T-helper 2 cell treated with Interferon-gamma antibody and Interleukin-4, amounts not matched to agents 5 μg/mL and 100 μg/mL, for 36 hours (primary cell): ENCODE data around the gene NOD2.

Experiments
- DNase-seq: peaks from one replicate; pipeline ENCODE4 v3.0.0; 2021; ENCODE audit warnings: low spot score
- H3K27ac Mint-ChIP-seq: one replicate; pipeline ENCODE4 v1.8.0; 2021; ENCODE audit warnings: mild to moderate bottlenecking, mixed read lengths
- H3K27me3 Mint-ChIP-seq: one replicate; pipeline ENCODE4 v1.8.0; 2021; ENCODE audit warnings: low read depth, mixed read lengths
- H3K36me3 Mint-ChIP-seq: one replicate; pipeline ENCODE4 v1.8.0; 2021; ENCODE audit warnings: low read depth, mixed read lengths
- H3K4me1 Mint-ChIP-seq: one replicate; pipeline ENCODE4 v1.8.0; 2021; ENCODE audit warnings: low read depth, mixed read lengths
- H3K4me3 Mint-ChIP-seq: one replicate; pipeline ENCODE4 v1.8.0; 2022; ENCODE audit warnings: mild to moderate bottlenecking, moderate library complexity, mixed read lengths
- H3K9me3 Mint-ChIP-seq: one replicate; pipeline ENCODE4 v1.8.0; 2021; ENCODE audit warnings: mixed read lengths

Gene NOD2

DNA sequence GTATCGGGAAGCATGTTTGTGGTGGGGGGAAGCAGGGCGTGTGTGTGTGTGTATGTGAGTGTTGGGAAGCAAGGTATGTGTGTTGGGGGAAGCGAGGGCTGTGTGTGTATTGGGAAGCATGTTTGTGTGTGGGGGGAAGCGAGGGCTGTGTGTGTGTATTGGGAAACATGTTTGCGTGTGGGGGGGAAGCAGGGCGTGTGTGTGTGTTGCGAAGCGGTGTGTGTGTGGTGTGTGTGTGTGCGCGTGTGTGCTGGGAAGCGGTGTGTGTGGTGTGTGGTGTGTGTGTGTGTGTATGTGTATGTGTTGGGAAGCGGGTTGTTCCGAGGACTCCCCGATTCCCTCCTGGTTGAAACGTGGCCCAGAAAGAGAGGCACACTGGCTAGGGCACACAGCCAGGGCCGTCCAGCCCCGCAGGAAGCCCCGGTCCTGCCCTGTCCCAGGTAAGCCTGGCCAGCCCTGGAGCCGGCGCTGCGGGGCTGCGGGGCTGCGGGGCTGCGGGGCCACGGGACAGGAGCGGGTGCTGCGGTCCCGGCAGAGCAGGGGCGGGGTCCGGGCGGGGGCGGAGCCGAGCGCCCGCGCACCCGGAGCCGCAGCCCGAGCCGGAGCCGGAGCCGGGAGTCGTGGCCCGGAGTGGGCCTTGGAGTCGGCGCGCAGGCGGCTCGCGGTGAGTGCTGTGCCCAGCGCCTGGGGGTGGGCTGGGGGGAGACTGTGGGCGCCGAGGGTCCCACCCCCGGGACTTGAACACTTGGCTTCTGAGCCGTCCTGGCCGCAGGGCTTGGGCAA lies at the start of gene NOD2:
NOD2 (plus strand) TSS at position 608 of the 783 bp plus-strand sequence. CDS start 5,890 bp downstream, outside the sequence.
- Mint-ChIP-seq H3K9me3 (no peaks in the 10 kb centered on the region), H3K4me3 (peak within 1 kb of the TSS; percentile 81), H3K27me3 (peaks cover 4% of the 10 kb centered on the region), H3K27ac (peak within 1 kb of the TSS; percentile 73), H3K4me1 (peaks cover 47% of the 10 kb centered on the region), H3K36me3 (no peaks in the 10 kb centered on the region)
- no peak for DNase-seq

DNA sequence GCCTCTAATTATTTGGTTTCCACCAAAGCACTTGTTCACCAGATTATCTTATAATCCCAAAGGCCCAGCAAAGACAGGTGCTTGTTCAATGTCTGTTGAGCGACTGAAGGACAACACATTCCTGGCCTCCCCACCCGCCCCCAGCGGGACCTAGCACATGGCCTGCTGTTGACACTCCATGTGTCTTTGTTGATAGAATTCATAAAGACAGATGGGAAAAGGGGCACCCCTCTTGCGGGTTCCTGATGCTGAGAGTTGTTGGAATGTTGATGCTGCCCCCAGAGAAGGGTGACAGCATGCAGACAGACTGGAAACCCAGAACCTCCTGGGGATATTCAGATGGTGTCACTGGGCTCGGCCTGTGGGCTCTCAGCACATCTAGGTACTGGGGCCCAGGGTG lies 49.2 kb upstream of the NOD2 start:
- no peaks in the 10 kb centered on the region for H3K27me3 Mint-ChIP-seq
- no peak for DNase-seq
- H3K4me1 Mint-ChIP-seq: peaks cover 3% of the 10 kb centered on the region
- H3K9me3 Mint-ChIP-seq: no peaks in the 10 kb centered on the region
- H3K27ac Mint-ChIP-seq: no peak overlapping the region
- H3K4me3 Mint-ChIP-seq: no peak overlapping the region
- H3K36me3 Mint-ChIP-seq: no peaks in the 10 kb centered on the region

DNA sequence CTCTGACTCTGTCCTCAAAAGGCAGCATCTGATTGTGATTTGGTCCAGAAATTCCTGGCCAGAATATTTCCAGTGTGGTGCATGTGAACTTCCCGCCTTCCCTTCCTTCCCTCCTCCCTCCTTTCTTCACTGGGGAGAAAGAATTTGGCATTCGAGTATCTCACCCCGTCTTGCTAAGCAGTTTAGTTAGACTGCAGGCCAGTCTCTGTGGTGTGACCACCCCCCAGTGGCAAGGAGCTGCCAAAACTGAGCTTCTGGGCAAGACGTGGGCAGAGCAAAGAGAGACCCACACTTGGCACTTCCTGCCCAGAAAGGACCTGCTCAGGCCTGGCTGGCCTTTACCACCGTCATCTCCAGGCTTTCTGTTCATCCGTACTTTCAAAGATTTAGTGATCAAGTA lies 48.7 kb upstream of the NOD2 start:
- Mint-ChIP-seq H3K4me1 (peaks cover 1% of the 10 kb centered on the region), H3K9me3 (no peaks in the 10 kb centered on the region), H3K36me3 (no peaks in the 10 kb centered on the region), H3K4me3 (no peak overlapping the region), H3K27ac (no peak overlapping the region), H3K27me3 (no peaks in the 10 kb centered on the region)
- no peak for DNase-seq

DNA sequence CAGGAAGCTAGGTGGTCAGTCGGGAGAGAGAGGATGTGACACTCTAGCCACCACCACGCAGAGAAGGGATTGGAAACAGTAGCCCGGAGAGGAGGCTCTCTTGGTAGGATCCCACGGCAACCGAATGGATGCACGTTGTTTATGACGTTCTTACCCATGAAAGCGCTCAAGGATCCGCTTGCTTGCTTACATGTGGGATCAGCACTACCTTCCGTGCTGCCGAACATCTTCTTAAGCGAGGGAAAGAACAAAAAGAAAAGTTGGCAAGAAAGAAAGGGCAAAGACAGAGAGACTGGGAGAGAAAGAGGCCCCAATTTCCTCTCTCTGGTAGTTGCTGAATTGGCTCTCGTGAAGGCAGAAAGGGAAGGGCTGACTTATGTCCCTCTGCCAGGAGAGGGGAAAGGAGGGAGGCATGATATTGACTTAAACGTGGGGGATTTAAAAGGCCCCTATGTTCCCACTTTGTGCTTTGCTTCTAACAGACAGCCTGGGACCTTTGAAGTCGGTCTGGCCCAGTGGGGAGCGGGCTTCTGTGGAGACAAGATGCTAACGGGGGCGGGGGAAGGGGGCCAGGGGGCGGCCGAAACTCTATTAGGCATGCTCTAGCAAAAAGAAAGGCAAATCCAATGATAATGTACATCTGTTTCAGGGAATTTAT lies 47.7 kb upstream of the NOD2 start:
- Mint-ChIP-seq H3K9me3 (no peaks in the 10 kb centered on the region), H3K4me3 (no peak overlapping the region), H3K27me3 (no peaks in the 10 kb centered on the region), H3K4me1 (peaks cover 1% of the 10 kb centered on the region), H3K36me3 (no peaks in the 10 kb centered on the region), H3K27ac (no peak overlapping the region)
- no peak for DNase-seq

DNA sequence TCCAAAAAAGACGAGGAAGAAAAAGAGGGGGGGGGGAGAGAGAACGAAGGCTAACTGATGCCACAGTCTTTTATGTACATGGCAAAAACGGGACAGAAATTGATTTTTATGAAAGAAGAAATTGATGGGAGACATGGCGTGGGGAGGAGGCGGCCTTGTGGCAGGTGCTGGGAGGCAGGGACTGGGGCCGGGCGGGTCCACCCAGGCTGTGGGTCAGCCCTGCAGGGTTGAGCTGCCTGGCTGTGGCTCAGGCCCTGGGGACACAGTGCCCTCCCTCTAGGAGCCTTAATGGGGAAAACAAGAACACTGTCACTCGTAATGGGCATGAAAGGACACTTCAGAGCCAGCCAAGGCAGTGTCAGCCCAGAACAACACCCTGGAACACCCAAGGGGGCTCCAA lies 47.1 kb upstream of the NOD2 start:
- Mint-ChIP-seq H3K4me3 (no peak overlapping the region), H3K27me3 (no peaks in the 10 kb centered on the region), H3K27ac (no peak overlapping the region), H3K36me3 (no peaks in the 10 kb centered on the region), H3K4me1 (peaks cover 1% of the 10 kb centered on the region), H3K9me3 (no peaks in the 10 kb centered on the region)
- DNase-seq: no peak

DNA sequence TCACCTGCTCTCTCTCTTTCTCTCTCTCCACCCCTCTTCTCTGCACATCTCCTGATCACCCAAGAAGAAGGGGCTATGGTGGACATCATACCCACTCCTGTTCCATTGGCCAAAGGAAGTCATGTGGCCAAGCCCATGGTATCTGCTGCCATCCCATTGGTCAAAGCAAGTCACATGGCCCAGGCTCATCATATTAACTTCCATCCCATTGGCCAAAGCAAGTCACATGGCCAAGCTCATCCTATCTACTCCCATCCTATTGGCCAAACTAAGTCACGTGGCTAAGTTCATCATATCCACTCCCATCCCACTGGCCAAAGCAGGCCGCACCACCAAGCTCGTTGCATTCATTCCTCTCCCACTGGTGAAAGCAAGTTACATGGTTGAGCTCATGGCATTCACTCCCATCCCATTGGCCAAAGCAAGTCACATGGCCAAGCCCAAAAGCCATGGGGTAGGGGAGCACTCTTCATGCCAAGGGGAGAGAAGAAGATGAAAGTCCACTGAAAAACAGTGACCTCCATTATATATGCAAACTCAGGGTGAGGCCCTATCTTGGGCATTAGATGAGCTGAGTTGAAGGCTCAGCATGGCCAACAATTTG lies 41.5 kb upstream of the NOD2 start:
- H3K4me3 Mint-ChIP-seq: no peak overlapping the region
- no peaks in the 10 kb centered on the region for H3K27me3 Mint-ChIP-seq
- H3K27ac Mint-ChIP-seq: no peak overlapping the region
- no peak for DNase-seq
- no peaks in the 10 kb centered on the region for H3K36me3 Mint-ChIP-seq
- H3K9me3 Mint-ChIP-seq: peaks cover 5% of the 10 kb centered on the region
- no peaks in the 10 kb centered on the region for H3K4me1 Mint-ChIP-seq

DNA sequence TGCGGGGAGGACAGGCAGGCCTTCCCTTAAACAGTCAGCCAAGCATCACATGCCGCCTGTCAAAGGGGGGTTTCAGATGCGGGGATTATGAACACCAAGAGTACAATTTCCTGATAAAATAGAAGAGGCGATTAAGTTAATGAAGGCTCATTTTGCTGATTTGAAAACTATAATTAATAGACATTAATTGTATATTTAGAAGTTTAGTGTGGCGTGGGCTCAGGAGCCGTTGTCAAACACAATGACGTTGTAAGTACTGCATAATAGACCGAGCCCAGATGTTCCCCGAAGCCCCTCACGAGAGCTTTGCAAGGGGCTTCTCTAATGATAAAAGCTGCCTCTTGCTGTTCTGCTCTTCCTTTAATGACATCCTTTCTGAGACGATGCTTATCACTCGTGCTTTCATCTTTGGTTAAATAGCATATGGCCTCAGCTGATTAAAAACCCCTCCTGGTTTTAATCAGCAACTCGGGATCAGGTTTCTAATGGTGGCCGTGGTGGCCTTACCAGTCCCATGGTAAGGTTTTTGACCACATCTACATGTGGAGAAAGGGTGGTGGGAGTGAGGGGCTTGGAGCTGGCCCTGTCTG lies 40.5 kb upstream of the NOD2 start:
- no peak overlapping the region for H3K4me3 Mint-ChIP-seq
- no peak overlapping the region for H3K27ac Mint-ChIP-seq
- DNase-seq: no peak
- H3K36me3 Mint-ChIP-seq: no peaks in the 10 kb centered on the region
- H3K4me1 Mint-ChIP-seq: no peaks in the 10 kb centered on the region
- H3K27me3 Mint-ChIP-seq: no peaks in the 10 kb centered on the region
- H3K9me3 Mint-ChIP-seq: peaks cover 5% of the 10 kb centered on the region

DNA sequence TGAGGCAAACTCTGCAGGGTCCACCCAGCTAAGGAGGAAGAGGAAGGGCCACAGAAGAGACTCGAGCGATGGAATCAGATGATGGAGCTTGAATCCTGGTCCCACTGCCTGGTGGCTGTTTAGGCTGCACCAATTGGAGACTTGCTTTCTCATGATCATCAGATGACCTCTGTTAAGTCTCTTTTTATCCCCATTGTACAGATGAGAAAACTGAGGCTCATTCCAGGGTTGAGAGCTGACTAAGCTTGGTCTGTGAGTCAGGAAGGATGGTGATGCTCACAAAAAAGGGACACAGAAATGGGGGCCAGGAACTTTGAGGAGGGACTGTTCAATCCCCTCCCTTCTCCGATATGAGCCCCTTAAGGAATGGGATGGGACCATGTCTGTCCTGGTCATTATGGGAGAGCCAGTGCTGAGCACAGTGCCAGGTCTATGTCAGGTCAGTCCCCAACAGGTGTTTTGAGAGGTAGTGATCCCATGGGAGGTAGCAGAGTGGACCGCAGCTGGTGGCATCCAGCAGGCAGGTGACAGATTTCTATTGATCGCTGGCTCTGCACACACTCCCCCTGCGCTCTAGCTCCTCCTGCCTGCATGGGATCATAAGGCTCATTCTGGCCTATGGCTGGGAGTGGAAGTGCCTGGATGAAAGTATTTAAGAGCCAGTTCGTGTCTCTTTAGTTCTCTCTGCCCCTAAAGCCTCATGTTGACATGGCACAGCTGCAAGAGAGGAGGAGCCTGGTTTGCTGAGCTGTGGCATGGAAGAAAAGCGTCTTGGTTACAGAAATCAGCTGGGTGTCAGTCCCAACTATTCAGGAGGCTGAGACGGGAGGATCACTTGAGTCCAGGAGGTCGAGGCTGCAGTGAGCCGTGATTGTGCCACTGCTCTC lies 39.5 kb upstream of the NOD2 start:
- Mint-ChIP-seq H3K36me3 (no peaks in the 10 kb centered on the region), H3K9me3 (peaks cover 5% of the 10 kb centered on the region), H3K27ac (no peak overlapping the region), H3K27me3 (no peaks in the 10 kb centered on the region), H3K4me3 (no peak overlapping the region), H3K4me1 (no peaks in the 10 kb centered on the region)
- DNase-seq: no peak

DNA sequence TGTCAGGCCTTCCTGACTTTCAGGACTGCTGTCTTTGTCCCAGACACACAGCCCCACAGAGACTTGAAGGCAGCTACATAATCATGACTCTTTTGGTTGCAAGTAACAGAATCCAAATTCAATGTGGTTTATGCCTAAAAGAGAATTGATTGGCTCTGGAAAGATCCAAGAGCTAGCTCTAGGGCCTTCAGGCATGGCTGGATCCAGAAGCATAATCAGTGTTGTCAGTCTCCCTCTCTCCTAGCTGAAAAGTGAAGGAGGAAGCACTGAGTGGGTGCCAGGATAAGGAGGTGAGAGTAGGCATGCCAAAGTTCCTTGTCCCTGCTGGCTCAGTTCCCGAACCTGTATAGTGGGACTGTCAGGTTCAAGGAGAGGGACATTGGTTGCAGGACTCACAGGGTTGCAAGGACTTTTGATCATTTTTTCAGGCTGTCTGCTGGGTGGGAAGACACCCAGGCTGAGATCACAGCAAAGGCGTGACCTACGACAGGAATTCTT lies 37.8 kb upstream of the NOD2 start:
- H3K9me3 Mint-ChIP-seq: peaks cover 5% of the 10 kb centered on the region
- no peaks in the 10 kb centered on the region for H3K36me3 Mint-ChIP-seq
- no peak overlapping the region for H3K27ac Mint-ChIP-seq
- H3K4me3 Mint-ChIP-seq: no peak overlapping the region
- H3K27me3 Mint-ChIP-seq: no peaks in the 10 kb centered on the region
- peaks cover 1% of the 10 kb centered on the region for H3K4me1 Mint-ChIP-seq
- DNase-seq: no peak

DNA sequence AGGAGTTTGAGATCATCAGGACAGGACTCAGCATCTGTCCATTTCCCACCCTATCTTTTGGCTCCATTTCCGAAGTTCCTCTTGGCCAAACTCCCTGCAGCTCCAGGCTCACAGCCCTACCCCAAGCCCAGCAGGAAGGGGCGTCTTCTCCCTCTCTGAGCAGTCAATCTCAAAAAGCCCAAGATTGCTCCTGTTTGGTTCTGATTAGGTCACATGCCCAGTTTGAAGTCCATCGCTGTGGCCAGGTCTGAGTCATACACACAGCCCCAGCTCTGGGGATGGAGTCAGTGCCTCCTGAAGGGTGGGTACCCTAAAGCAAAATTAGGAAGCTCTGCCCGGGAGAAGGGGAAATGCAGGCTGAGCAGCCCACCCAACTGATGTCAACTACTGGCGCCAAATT lies 36.2 kb upstream of the NOD2 start:
- peaks cover 2% of the 10 kb centered on the region for H3K9me3 Mint-ChIP-seq
- H3K27me3 Mint-ChIP-seq: no peaks in the 10 kb centered on the region
- DNase-seq: no peak
- H3K27ac Mint-ChIP-seq: no peak overlapping the region
- H3K4me3 Mint-ChIP-seq: no peak overlapping the region
- H3K36me3 Mint-ChIP-seq: no peaks in the 10 kb centered on the region
- H3K4me1 Mint-ChIP-seq: peaks cover 1% of the 10 kb centered on the region

DNA sequence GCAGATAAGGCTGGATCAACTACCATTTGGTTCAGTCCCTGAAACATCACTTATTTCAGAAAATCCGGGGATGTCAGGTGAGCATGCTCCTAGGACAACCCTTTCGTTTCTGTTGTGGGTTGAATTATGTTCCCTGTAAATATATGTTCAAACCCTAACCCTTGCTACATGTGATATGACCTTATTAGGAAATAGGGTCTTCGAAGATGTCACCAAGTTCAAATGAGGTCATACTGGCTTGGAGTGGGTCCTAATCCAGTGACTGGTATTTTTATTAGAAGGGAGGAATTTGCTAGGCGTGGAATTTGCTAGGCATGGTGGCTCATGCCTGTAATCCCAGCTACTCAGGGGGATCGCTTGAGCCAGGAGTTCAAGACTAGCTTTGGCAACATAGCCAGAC lies 33.6 kb upstream of the NOD2 start:
- Mint-ChIP-seq H3K4me1 (peaks cover 5% of the 10 kb centered on the region), H3K27ac (no peak overlapping the region), H3K9me3 (peaks cover 5% of the 10 kb centered on the region), H3K36me3 (peaks cover 7% of the 10 kb centered on the region), H3K4me3 (no peak overlapping the region), H3K27me3 (no peaks in the 10 kb centered on the region)
- DNase-seq: no peak

DNA sequence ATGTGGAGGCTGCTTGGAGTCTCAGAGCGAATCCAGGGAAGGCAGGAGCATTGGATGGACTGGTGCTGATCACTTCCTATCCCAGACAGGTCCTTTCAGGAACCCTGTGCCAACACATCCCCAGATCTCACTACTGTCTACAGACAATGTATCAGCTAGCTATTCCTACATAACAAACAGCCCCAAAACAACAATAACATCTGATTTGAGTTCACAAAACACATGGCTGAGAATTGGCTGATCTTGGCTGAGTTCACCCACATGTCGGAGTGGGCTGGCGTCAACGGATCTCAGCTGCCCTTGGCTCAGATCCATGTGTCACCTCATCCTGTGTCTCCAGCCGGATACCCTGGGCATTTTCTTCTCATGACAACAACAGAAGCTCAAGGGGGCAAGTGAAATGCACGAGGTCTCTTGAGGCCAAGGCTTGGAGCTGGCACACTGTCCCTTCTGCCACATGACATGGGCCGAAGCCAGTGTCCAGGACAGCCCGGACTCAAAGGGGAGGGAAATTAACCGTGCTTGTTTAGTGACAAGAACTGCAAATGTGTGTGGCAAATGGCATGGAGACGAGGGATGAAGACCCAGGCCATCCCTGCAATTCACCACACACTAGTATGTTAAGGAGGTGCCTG lies 31.0 kb upstream of the NOD2 start:
- Mint-ChIP-seq H3K4me3 (no peak overlapping the region), H3K27ac (no peak overlapping the region), H3K9me3 (peaks cover 5% of the 10 kb centered on the region), H3K4me1 (peaks cover 25% of the 10 kb centered on the region), H3K36me3 (peaks cover 10% of the 10 kb centered on the region), H3K27me3 (no peaks in the 10 kb centered on the region)
- DNase-seq: no peak

DNA sequence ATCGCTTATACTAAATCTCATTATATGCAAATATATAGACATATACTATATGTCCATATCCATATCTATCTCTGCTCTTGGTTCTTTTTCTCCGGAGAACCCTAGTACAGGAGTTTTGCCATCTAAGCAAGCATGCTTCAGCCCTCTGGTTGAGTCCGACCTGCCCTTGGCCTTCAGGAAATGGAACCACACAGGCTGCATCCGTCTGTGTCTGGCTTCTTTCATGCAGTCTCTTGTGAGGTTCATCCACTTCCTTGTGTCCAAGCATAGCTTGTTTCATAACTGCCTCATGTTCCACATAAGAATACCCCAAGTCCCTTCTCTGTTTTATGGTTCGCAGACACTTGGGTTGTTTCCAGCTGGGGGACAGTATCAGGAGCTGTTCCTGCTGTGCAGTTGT lies 29.1 kb upstream of the NOD2 start:
- Mint-ChIP-seq H3K27me3 (no peaks in the 10 kb centered on the region), H3K36me3 (peaks cover 24% of the 10 kb centered on the region), H3K4me1 (peaks cover 34% of the 10 kb centered on the region), H3K9me3 (peaks cover 5% of the 10 kb centered on the region), H3K4me3 (no peak overlapping the region), H3K27ac (no peak overlapping the region)
- no peak for DNase-seq
